HL-60 (cell line): ENCODE measurements around the gene FAM184B.

Source experiments
- DNase-seq, 2 experiments: peaks; one replicate each; pipeline ENCODE4 v3.0.0-alpha.2; 2010 to 2020; ENCODE audit warnings: low read depth in 1 of 2, low spot score in 1 of 2
- H3K27ac ChIP-seq: fragments of 250-450 bp; sonication (Bioruptor Pico); replicated peaks from 2 replicates; pipeline ENCODE4 v1.5.1; 2020; ENCODE audit warnings: mild to moderate bottlenecking, moderate library complexity
- H3K27me3 ChIP-seq: fragments of 250-450 bp; sonication (Bioruptor Pico); 2 replicates; pipeline ENCODE4 v1.5.1; 2021; ENCODE audit warnings: mild to moderate bottlenecking, moderate library complexity; ENCODE audit not compliant: insufficient read depth, poor library complexity, severe bottlenecking
- H3K4me3 ChIP-seq: replicated peaks from 2 replicates; pipeline ENCODE4 v1.5.1; 2011; ENCODE audit warnings: mild to moderate bottlenecking, control low read depth, low read length; ENCODE audit not compliant: insufficient read depth
- GABPA ChIP-seq: IDR thresholded peaks from 2 replicates; pipeline ENCODE4 v1.6.1; 2012; ENCODE audit warnings: low read depth
- POLR2AphosphoS5 ChIP-seq: IDR thresholded peaks from 2 replicates; pipeline ENCODE4 v1.6.1; 2012; ENCODE audit warnings: low read depth
- REST ChIP-seq: IDR thresholded peaks from 2 replicates; pipeline ENCODE4 v1.6.1; 2012; ENCODE audit warnings: low read depth; ENCODE audit not compliant: insufficient replicate concordance
- SPI1 ChIP-seq: IDR thresholded peaks from 2 replicates; pipeline ENCODE4 v1.6.1; 2012; ENCODE audit warnings: low read depth, mild to moderate bottlenecking, borderline replicate concordance
- TF ChIP-seq, protein P1 (sequence below): IDR thresholded peaks from one replicate; pipeline ENCODE4 v1.5.1; 2011; ENCODE audit warnings: low read length, control low read depth, inconsistent platforms; ENCODE audit not compliant: insufficient read depth

Gene FAM184B

GRCh38 chr4:17633600-17633999 is 147.8 kb downstream of the FAM184B start:
- Histone ChIP-seq H3K27ac (no peak overlapping the region), H3K27me3 (no peaks in the 10 kb centered on the region), H3K4me3 (no peak overlapping the region)
- no peak for DNase-seq
- no peak for TF ChIP-seq GABPA
- TF ChIP-seq SPI1 = no peak
- TF ChIP-seq POLR2AphosphoS5 = no peak
- TF ChIP-seq, protein P1, sequence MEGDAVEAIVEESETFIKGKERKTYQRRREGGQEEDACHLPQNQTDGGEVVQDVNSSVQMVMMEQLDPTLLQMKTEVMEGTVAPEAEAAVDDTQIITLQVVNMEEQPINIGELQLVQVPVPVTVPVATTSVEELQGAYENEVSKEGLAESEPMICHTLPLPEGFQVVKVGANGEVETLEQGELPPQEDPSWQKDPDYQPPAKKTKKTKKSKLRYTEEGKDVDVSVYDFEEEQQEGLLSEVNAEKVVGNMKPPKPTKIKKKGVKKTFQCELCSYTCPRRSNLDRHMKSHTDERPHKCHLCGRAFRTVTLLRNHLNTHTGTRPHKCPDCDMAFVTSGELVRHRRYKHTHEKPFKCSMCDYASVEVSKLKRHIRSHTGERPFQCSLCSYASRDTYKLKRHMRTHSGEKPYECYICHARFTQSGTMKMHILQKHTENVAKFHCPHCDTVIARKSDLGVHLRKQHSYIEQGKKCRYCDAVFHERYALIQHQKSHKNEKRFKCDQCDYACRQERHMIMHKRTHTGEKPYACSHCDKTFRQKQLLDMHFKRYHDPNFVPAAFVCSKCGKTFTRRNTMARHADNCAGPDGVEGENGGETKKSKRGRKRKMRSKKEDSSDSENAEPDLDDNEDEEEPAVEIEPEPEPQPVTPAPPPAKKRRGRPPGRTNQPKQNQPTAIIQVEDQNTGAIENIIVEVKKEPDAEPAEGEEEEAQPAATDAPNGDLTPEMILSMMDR = no peak
- no peak for TF ChIP-seq REST

- H3K4me3 ChIP-seq = no peak overlapping the region
- no peak overlapping the region for H3K27ac ChIP-seq
- no peak for DNase-seq
- TF ChIP-seq, protein P1 = no peak
- no peak for TF ChIP-seq REST
- TF ChIP-seq SPI1 = no peak
- no peak for TF ChIP-seq GABPA
- no peak for TF ChIP-seq POLR2AphosphoS5
- H3K27me3 ChIP-seq = no peaks in the 10 kb centered on the region
These were observed 151.2 kb downstream of the FAM184B start for GRCh38 chr4:17630228-17630627.

DNA sequence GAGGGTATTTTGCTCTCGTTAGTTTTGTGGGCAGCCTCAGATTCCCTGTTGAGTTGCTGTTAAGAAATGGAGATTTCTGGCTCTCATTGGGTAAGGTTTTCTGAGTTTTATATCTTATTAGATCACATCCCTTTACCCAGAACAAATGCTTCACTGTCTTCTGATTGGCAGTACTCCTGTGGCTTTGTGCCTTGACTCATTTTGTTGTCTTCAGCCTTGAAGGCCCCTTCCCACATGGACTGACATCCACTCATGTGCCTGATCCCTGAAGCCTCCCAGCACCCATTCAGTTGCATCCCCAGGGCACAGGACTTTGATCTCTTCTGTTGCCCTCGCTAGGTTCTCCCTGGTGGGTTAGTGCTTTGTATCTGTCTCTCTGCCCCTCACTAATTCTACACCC is 156.6 kb downstream of the FAM184B start:
- H3K27me3 ChIP-seq = no peaks in the 10 kb centered on the region
- H3K27ac ChIP-seq = no peak overlapping the region
- no peak for TF ChIP-seq GABPA
- TF ChIP-seq SPI1 = no peak
- no peak for TF ChIP-seq REST
- TF ChIP-seq, protein P1 = no peak
- TF ChIP-seq POLR2AphosphoS5 = no peak
- no peak overlapping the region for H3K4me3 ChIP-seq
- DNase-seq = no peak
